ENCODE data around the gene ZNF709. TPM values are rescaled to one million over a fixed set of nuclear protein-coding genes. Genes with fewer than 3 reads are reported as not detected.
A peak's percentile ranks its signal among the peaks of the same experiment; 100 is the strongest.
"Not testable (repeated sequence)": the region's sequence is repeated elsewhere in the genome, so short reads cannot be mapped to it uniquely, and the experiment has no call there.

Gene ZNF709
- total RNA-seq, 1 experiment from 2014 or later, result 4.0 TPM

GRCh38 chr19:12494260-12494860, 9.7 kb upstream of the ZNF709 start:
- no peaks in the 10 kb centered on the region for H3K36me3 ChIP-seq (ENCODE audit: control insufficient read depth, insufficient read depth, low read length)
- H3K9me3 ChIP-seq (ENCODE audit: control insufficient read depth, insufficient read depth, low read depth, low read length), result no peaks in the 10 kb centered on the region
- no peak for DNase-seq (ENCODE audit: low read depth, low spot score)
- H3K27me3 ChIP-seq (ENCODE audit: control insufficient read depth, insufficient read depth, low read length), result no peaks in the 10 kb centered on the region
- BruUV-seq (replicated peaks), result no TSS peak
- TF ChIP-seq SIN3A (IDR thresholded peaks at IDR 0.05; ENCODE audit: borderline replicate concordance, insufficient read depth, low read depth, low read length) (no peak), CTCF (IDR thresholded peaks at IDR 0.05) (no peak)
- H3K4me1 ChIP-seq (ENCODE audit: control insufficient read depth, insufficient read depth, low read length), result peaks cover 3% of the 10 kb centered on the region; the same call in 1 of the 2 replicates
- ChIA-PET CTCF (no interaction called here), POLR2A (no interaction called here)
- intact Hi-C loops (cut with micrococcal nuclease; ENCODE audit: unreplicated experiment), result no loop called here
- in situ Hi-C loops (cut with HindIII; ENCODE audit: low pct_unique_long_range_greater_than_20kb, low sequenced_read_pairs), result no loop called here
- H3K27ac ChIP-seq (ENCODE audit: low read length), result peak overlapping the region; percentile 81; the same call in 1 of the 2 replicates
- H3K4me3 ChIP-seq (ENCODE audit: low read depth in 2 of 2, low read length in 2 of 2), result peak overlapping the region in 1 of 2 experiments; percentile 61; a peak in 2 of 4 replicates
- ATAC-seq, result no peak

GRCh38 chr19:12486265-12486783, 1.7 kb upstream of the ZNF709 start:
- H3K9me3 ChIP-seq (ENCODE audit: control insufficient read depth, insufficient read depth, low read depth, low read length); in situ Hi-C loops (cut with HindIII; ENCODE audit: low pct_unique_long_range_greater_than_20kb, low sequenced_read_pairs); H3K27ac ChIP-seq (ENCODE audit: low read length); H3K36me3 ChIP-seq (ENCODE audit: control insufficient read depth, insufficient read depth, low read length); ATAC-seq; H3K27me3 ChIP-seq (ENCODE audit: control insufficient read depth, insufficient read depth, low read length); H3K4me3 ChIP-seq (ENCODE audit: low read depth in 2 of 2, low read length in 2 of 2); DNase-seq (ENCODE audit: low read depth, low spot score); H3K4me1 ChIP-seq (ENCODE audit: control insufficient read depth, insufficient read depth, low read length); intact Hi-C loops (cut with micrococcal nuclease; ENCODE audit: unreplicated experiment); CTCF ChIA-PET; BruUV-seq (replicated peaks); POLR2A ChIA-PET: not testable (repeated sequence)

- H3K27ac ChIP-seq (ENCODE audit: low read length), result no peak overlapping the region
- BruUV-seq (replicated peaks), result no TSS peak
- in situ Hi-C loops (cut with HindIII; ENCODE audit: low pct_unique_long_range_greater_than_20kb, low sequenced_read_pairs), result no loop called here
- H3K4me1 ChIP-seq (ENCODE audit: control insufficient read depth, insufficient read depth, low read length), result peaks cover 8% of the 10 kb centered on the region; the same call in 1 of the 2 replicates
- CTCF ChIA-PET, result no interaction called here
- POLR2A ChIA-PET, result no interaction called here
- no peaks in the 10 kb centered on the region for H3K36me3 ChIP-seq (ENCODE audit: control insufficient read depth, insufficient read depth, low read length)
- TF ChIP-seq REST (IDR thresholded peaks at IDR 0.05; ENCODE audit: insufficient read depth in 1 of 2, low read depth in 2 of 2, low read length in 1 of 2), result no peak
- TF ChIP-seq SIN3A (IDR thresholded peaks at IDR 0.05; ENCODE audit: borderline replicate concordance, insufficient read depth, low read depth, low read length), result no peak
- TF ChIP-seq CTCF (IDR thresholded peaks at IDR 0.05), result no peak
- TF ChIP-seq TCF7L2 (IDR thresholded peaks at IDR 0.05; ENCODE audit: low read depth, low read length), result no peak
- no peak for TF ChIP-seq POLR2AphosphoS5 (IDR thresholded peaks at IDR 0.05; ENCODE audit: low read depth, low read length)
- DNase-seq (ENCODE audit: low read depth, low spot score) (no peak), ATAC-seq (no peak)
- no peaks in the 10 kb centered on the region for H3K9me3 ChIP-seq (ENCODE audit: control insufficient read depth, insufficient read depth, low read depth, low read length)
- intact Hi-C loops (cut with micrococcal nuclease; ENCODE audit: unreplicated experiment), result no loop called here
- no peaks in the 10 kb centered on the region for H3K27me3 ChIP-seq (ENCODE audit: control insufficient read depth, insufficient read depth, low read length)
- no peak overlapping the region for H3K4me3 ChIP-seq (ENCODE audit: low read depth in 2 of 2, low read length in 2 of 2)
These were observed 955 bp upstream of the ZNF709 start for GRCh38 chr19:12485571-12485970.
